ENCODE results near the gene QSER1. TPM values are rescaled to one million over a fixed set of nuclear protein-coding genes. Genes with fewer than 3 reads are reported as not detected.

The QSER1 gene
- total RNA-seq, 6 experiments from 2014 or later: 20.2 to 26.4 (median 24.0) TPM

DNA sequence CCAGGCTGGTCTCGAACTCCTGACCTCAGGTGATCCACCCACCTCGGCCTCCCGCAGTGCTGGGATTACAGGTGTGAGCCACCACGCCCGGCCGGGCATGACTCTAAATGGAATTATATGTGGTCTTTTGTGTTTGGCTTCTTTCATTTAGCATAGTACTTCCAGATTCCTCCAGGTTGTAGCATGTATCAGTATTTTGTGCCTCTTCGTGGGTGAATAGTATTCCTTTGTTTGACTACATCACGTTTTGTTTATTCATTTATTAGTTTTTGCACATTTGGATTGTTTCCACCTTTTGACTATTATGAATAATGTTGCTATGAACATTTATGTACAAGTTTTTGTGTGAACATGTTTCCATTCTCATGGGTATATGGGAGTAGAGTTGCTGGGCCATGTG lies 24.4 kb downstream of the QSER1 start:
- no peak for DNase-seq
- Mint-ChIP-seq H3K4me3 (no peak overlapping the region), H3K36me3 (ENCODE audit: low read depth) (peaks cover 4% of the 10 kb centered on the region; the same call in 1 of the 2 replicates), H3K27ac (no peak overlapping the region), H3K9me3 (no peaks in the 10 kb centered on the region), H3K4me1 (ENCODE audit: low read depth) (peaks cover 19% of the 10 kb centered on the region), H3K27me3 (ENCODE audit: insufficient read depth) (no peaks in the 10 kb centered on the region)
- TF ChIP-seq, protein P1, sequence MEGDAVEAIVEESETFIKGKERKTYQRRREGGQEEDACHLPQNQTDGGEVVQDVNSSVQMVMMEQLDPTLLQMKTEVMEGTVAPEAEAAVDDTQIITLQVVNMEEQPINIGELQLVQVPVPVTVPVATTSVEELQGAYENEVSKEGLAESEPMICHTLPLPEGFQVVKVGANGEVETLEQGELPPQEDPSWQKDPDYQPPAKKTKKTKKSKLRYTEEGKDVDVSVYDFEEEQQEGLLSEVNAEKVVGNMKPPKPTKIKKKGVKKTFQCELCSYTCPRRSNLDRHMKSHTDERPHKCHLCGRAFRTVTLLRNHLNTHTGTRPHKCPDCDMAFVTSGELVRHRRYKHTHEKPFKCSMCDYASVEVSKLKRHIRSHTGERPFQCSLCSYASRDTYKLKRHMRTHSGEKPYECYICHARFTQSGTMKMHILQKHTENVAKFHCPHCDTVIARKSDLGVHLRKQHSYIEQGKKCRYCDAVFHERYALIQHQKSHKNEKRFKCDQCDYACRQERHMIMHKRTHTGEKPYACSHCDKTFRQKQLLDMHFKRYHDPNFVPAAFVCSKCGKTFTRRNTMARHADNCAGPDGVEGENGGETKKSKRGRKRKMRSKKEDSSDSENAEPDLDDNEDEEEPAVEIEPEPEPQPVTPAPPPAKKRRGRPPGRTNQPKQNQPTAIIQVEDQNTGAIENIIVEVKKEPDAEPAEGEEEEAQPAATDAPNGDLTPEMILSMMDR (IDR thresholded peaks at IDR 0.05): no peak

DNA sequence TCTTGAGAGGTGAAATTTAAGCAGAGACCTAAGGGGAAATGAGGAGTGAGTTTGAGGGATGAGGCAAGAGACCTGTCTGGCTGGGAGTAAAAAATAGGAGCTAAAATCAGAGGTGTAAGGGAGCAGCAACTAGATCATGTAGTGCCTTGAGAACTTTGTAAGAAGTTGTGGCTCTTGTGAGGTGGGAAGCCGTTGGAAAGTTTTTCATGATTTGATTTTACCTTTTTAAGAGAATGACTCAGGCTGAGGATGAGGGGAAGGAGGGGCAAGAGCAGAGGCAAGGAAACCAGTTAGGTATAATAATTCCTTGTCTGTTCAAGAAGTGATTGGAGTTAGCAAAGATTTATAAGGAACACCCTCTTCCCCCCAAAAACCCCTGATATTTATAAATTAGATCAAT lies 25.8 kb downstream of the QSER1 start:
- no peak for DNase-seq
- no peak overlapping the region for H3K4me3 Mint-ChIP-seq
- H3K9me3 Mint-ChIP-seq: no peaks in the 10 kb centered on the region
- H3K27ac Mint-ChIP-seq: peak overlapping the region; percentile 8; the same call in 1 of the 2 replicates
- TF ChIP-seq, protein P1 (IDR thresholded peaks at IDR 0.05): no peak
- H3K27me3 Mint-ChIP-seq (ENCODE audit: insufficient read depth): no peaks in the 10 kb centered on the region
- H3K4me1 Mint-ChIP-seq (ENCODE audit: low read depth): peaks cover 15% of the 10 kb centered on the region
- peaks cover 4% of the 10 kb centered on the region; the same call in 1 of the 2 replicates for H3K36me3 Mint-ChIP-seq (ENCODE audit: low read depth)

GRCh38 chr11:32919338-32919737 lies 26.7 kb downstream of the QSER1 start:
- Mint-ChIP-seq H3K27me3 (ENCODE audit: insufficient read depth) (no peaks in the 10 kb centered on the region), H3K4me1 (ENCODE audit: low read depth) (peaks cover 15% of the 10 kb centered on the region), H3K9me3 (no peaks in the 10 kb centered on the region), H3K4me3 (no peak overlapping the region), H3K27ac (no peak overlapping the region), H3K36me3 (ENCODE audit: low read depth) (peaks cover 4% of the 10 kb centered on the region; the same call in 1 of the 2 replicates)
- TF ChIP-seq, protein P1 (IDR thresholded peaks at IDR 0.05): no peak
- DNase-seq: no peak

DNA sequence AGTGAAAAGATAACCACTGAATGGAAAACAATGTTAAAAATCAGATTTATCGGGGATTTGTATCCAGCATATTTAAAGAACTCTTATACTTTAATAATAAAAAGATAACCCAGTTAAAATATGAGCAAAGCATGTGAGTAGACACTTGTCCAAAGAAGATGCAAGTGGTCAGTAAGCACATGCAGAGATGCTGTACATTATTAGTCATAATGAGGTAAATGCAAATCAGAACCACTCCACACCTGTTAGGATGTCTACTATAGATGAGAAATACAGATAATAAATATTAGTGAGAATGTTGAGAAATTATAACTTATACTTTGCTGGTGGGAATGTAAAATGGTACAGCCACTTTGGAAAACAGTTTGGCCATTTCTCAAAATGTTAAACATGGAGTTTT lies 28.0 kb downstream of the QSER1 start:
- TF ChIP-seq, protein P1 (IDR thresholded peaks at IDR 0.05): no peak
- H3K4me3 Mint-ChIP-seq: no peak overlapping the region
- no peaks in the 10 kb centered on the region for H3K9me3 Mint-ChIP-seq
- H3K27me3 Mint-ChIP-seq (ENCODE audit: insufficient read depth): no peaks in the 10 kb centered on the region
- no peak overlapping the region for H3K27ac Mint-ChIP-seq
- H3K36me3 Mint-ChIP-seq (ENCODE audit: low read depth): peaks cover 4% of the 10 kb centered on the region; the same call in 1 of the 2 replicates
- DNase-seq: no peak
- peaks cover 15% of the 10 kb centered on the region for H3K4me1 Mint-ChIP-seq (ENCODE audit: low read depth)

- H3K36me3 Mint-ChIP-seq (ENCODE audit: low read depth): peaks cover 4% of the 10 kb centered on the region; the same call in 1 of the 2 replicates
- DNase-seq: no peak
- TF ChIP-seq, protein P1 (IDR thresholded peaks at IDR 0.05): no peak
- H3K4me3 Mint-ChIP-seq: no peak overlapping the region
- H3K9me3 Mint-ChIP-seq: no peaks in the 10 kb centered on the region
- no peaks in the 10 kb centered on the region for H3K27me3 Mint-ChIP-seq (ENCODE audit: insufficient read depth)
- no peak overlapping the region for H3K27ac Mint-ChIP-seq
- H3K4me1 Mint-ChIP-seq (ENCODE audit: low read depth): peaks cover 15% of the 10 kb centered on the region
These were observed 28.6 kb downstream of the QSER1 start for GRCh38 chr11:32921204-32921603.

- H3K9me3 Mint-ChIP-seq: no peaks in the 10 kb centered on the region
- TF ChIP-seq, protein P1 (IDR thresholded peaks at IDR 0.05): no peak
- H3K36me3 Mint-ChIP-seq (ENCODE audit: low read depth): peaks cover 43% of the 10 kb centered on the region
- H3K4me1 Mint-ChIP-seq (ENCODE audit: low read depth): no peaks in the 10 kb centered on the region
- no peak for DNase-seq
- no peak overlapping the region for H3K4me3 Mint-ChIP-seq
- H3K27ac Mint-ChIP-seq: no peak overlapping the region
- H3K27me3 Mint-ChIP-seq (ENCODE audit: insufficient read depth): no peaks in the 10 kb centered on the region
These were observed 39.0 kb downstream of the QSER1 start for GRCh38 chr11:32931606-32932005.
